IPS DF 19.7 (cell line): Measurements from ENCODE around the gene ARHGEF11.
"Not testable (repeated sequence)": the region's sequence is repeated elsewhere in the genome, so short reads cannot be mapped to it uniquely, and the experiment has no call there.

Experiments used
- DNase-seq: peaks from one replicate; pipeline ENCODE4 v3.0.0-alpha.2; 2013; ENCODE audit warnings: low read depth, low spot score

ARHGEF11 gene

GRCh38 chr1:156929596-156930238 lies 115.8 kb downstream of the ARHGEF11 start:
- no peak for DNase-seq

- no peak for DNase-seq
Observed at GRCh38 chr1:156928043-156928602, 117.4 kb downstream of the ARHGEF11 start.

GRCh38 chr1:156927215-156928042 lies 118.1 kb downstream of the ARHGEF11 start:
- DNase-seq = peak; percentile 61

GRCh38 chr1:156926695-156927094 lies 118.8 kb downstream of the ARHGEF11 start:
- DNase-seq = not testable (repeated sequence)

- DNase-seq = no peak
Observed at GRCh38 chr1:156926175-156926574, 119.4 kb downstream of the ARHGEF11 start.

- no peak for DNase-seq
Observed at GRCh38 chr1:156925154-156926010, 120.2 kb downstream of the ARHGEF11 start.

- no peak for DNase-seq
Observed at GRCh38 chr1:156924478-156925153, 120.9 kb downstream of the ARHGEF11 start.

GRCh38 chr1:156923670-156924477 lies 121.7 kb downstream of the ARHGEF11 start:
- no peak for DNase-seq

GRCh38 chr1:156922986-156923669 lies 122.4 kb downstream of the ARHGEF11 start:
- no peak for DNase-seq

- no peak for DNase-seq
Observed at GRCh38 chr1:156921053-156921529, 124.5 kb downstream of the ARHGEF11 start.

- DNase-seq = no peak
Observed at GRCh38 chr1:156920233-156921052, 125.1 kb downstream of the ARHGEF11 start, which contains the start of gene LRRC71. Gene LRRC71 (plus strand): TSS chr1:156920632. CDS start chr1:156920804, 172 bp downstream.

GRCh38 chr1:156914440-156914856 lies 131.1 kb downstream of the ARHGEF11 start:
- DNase-seq = no peak

GRCh38 chr1:156913809-156914387 lies 131.6 kb downstream of the ARHGEF11 start:
- DNase-seq = no peak

- DNase-seq = no peak
Observed at GRCh38 chr1:156912861-156913808, 132.4 kb downstream of the ARHGEF11 start.

- no peak for DNase-seq
Observed at GRCh38 chr1:156912310-156912709, 133.2 kb downstream of the ARHGEF11 start.

GRCh38 chr1:156911577-156912298 lies 133.8 kb downstream of the ARHGEF11 start:
- DNase-seq = no peak
